GM13976 (cell line): ENCODE data around the gene OR6C2.

Experiments
- DNase-seq: peaks from one replicate; pipeline ENCODE4 v3.0.0; 2012; ENCODE audit warnings: low spot score
- in situ Hi-C: fragments of 300-500 bp; cut with MboI; formaldehyde crosslinking; loops from one replicate; pipeline ENCODE4 v1.12.0; 2022; ENCODE audit warnings: low sequenced_read_pairs, mixed read lengths, inconsistent platforms; ENCODE audit not compliant: unreplicated experiment
- TF ChIP-seq, protein P1 (sequence below): IDR thresholded peaks from 2 replicates; pipeline ENCODE4 v1.5.1; 2012; ENCODE audit warnings: borderline replicate concordance, mild to moderate bottlenecking; ENCODE audit not compliant: insufficient read depth; ENCODE audit errors: extremely low read depth, missing control alignments, control extremely low read depth

Gene OR6C2

DNA sequence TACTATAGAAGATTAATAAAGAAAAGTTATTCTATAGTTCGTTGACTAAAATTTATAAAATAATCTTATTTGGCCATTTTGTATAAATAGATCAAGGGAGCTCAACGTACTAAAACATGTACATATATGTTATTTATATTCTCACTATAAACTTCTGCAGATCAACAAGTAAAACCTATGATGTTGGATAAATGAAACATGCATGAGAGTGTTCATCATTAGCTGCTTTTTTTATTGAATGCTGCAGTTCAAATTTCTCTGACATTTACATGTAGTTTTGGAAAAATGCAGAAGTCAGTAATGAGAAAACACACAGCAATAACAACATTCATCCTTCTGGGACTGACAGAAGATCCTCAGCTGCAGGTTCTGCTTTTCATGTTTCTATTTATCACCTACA is 48.2 kb downstream of the OR6C2 start, which contains the start of gene OR6C68:
TSS of gene OR6C68 (plus strand) at position 301 of the 400 bp plus-strand sequence. CDS start at position 301, 0 bp downstream.
- in situ Hi-C loops: no loop called here
- TF ChIP-seq, protein P1, sequence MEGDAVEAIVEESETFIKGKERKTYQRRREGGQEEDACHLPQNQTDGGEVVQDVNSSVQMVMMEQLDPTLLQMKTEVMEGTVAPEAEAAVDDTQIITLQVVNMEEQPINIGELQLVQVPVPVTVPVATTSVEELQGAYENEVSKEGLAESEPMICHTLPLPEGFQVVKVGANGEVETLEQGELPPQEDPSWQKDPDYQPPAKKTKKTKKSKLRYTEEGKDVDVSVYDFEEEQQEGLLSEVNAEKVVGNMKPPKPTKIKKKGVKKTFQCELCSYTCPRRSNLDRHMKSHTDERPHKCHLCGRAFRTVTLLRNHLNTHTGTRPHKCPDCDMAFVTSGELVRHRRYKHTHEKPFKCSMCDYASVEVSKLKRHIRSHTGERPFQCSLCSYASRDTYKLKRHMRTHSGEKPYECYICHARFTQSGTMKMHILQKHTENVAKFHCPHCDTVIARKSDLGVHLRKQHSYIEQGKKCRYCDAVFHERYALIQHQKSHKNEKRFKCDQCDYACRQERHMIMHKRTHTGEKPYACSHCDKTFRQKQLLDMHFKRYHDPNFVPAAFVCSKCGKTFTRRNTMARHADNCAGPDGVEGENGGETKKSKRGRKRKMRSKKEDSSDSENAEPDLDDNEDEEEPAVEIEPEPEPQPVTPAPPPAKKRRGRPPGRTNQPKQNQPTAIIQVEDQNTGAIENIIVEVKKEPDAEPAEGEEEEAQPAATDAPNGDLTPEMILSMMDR: no peak
- no peak for DNase-seq

DNA sequence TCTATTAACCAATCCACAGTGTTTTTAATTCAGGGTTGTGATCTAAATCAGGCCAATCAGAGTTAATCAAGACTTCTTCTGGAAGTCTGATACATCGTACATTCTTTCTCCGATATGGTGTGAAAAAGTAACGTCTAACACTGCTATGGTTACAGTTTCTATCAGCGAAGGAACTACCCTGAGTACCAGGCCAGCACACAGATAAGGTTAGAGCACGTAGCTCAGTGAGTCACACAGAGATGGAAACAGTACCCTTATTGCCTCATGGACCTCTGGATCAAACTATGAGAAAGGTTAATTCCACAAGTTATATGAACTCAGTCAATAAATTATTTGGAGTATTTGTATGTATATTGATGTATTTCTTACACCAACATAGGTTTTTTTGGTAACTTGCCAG is 51.6 kb downstream of the OR6C2 start:
- no peak for DNase-seq
- in situ Hi-C loops: no loop called here
- TF ChIP-seq, protein P1: no peak

DNA sequence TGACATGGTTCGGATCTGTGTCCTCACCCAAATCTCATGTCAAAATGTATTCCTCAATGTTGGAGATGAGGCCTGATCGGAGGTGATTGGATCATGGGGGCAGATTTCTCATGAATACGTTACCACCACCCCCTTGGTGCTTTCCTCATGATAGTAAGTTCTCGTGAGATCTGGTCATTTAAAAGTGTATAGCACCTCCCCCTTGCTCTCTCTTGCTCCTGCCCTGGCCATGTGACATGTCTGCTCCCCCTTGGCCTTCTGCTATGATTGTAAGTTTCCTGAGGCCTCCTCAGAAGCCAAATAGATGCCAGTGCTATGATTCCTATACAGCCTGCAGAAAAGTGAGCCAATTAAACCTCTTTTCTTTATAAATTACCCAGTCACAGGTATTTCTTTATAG is 55.4 kb downstream of the OR6C2 start:
- in situ Hi-C loops: no loop called here
- TF ChIP-seq, protein P1: no peak
- no peak for DNase-seq

DNA sequence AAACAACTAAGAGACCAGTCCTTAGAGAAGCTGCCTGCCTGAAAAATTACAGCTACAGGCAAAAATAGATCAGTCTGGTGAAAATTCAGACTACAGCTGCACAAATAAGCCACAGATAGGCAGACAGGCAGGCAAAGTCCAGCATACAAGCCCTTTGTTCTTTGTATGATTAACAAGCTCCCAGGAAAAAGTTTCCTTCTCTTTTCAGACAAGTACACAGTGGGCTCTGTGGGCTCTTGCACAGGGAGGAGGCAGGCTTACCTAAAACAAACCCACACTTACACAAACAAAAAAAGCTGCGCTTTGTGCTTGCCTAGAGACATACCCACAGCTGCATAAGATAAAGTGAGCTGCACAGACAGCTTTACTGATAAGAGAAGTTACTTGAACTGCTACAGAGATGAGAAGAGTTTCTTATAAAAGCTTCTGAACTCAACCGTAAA is 56.0 kb downstream of the OR6C2 start:
- in situ Hi-C loops: no loop called here
- TF ChIP-seq, protein P1: no peak
- DNase-seq: no peak

DNA sequence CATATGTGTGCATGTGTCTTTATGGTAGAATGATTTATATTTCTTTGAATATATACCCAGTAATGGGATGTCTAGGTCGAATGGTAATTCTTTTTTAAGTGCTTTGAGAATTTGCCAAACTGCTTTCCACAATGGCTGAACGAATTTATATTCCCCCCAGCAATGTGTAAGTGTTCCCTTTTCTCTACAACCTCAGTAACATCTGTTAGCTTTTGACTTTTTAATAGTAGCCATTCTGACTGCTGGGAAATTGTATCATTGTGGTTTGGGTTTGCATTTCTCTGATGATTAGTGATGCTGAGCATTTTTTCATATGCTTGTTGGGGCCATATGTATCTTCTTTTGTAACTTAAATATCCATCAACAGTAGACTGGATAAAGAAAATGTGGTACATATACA is 57.7 kb downstream of the OR6C2 start:
- in situ Hi-C loops: no loop called here
- TF ChIP-seq, protein P1: no peak
- no peak for DNase-seq
